Rectal smooth muscle tissue (tissue), 1 donor: ENCODE data around the gene CPLX4.

Experiments
- H3K27ac ChIP-seq: one replicate; pipeline ENCODE4 v1.7.0; 2013; ENCODE audit warnings: low read depth, low read length, inconsistent platforms
- H3K27me3 ChIP-seq: one replicate; pipeline ENCODE4 v1.7.0; 2013; ENCODE audit warnings: low read length; ENCODE audit not compliant: control insufficient read depth, insufficient read depth
- H3K36me3 ChIP-seq: one replicate; pipeline ENCODE4 v1.7.0; 2013; ENCODE audit warnings: low read length; ENCODE audit not compliant: control insufficient read depth, insufficient read depth
- H3K4me1 ChIP-seq: one replicate; pipeline ENCODE4 v1.7.0; 2013; ENCODE audit warnings: low read length; ENCODE audit not compliant: control insufficient read depth, insufficient read depth
- H3K4me3 ChIP-seq: one replicate; pipeline ENCODE4 v1.7.0; 2013; ENCODE audit warnings: low read length
- H3K9ac ChIP-seq: one replicate; pipeline ENCODE4 v1.7.0; 2013; ENCODE audit warnings: low read length

The CPLX4 gene

DNA sequence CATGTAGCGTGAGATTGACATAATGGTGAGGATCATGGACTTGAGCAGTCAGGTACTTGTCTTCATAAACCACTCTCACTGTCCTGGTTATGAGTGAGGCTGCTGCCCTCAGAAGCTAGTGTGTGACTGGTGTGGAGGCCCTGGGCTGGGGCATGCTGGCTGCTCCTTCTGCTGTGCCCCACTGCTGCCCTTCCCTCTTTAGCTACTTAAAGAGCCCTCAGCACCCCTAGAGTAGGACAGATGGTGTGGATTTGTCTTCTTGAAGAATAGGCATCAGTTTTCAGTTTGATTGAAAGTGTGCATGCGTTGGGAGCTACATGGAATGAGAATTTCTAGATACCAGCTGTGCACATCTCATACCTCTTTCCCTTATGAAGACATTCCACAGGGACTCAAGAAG lies 15.4 kb downstream of the CPLX4 start:
- peaks cover 4% of the 10 kb centered on the region for H3K27me3 ChIP-seq
- H3K9ac ChIP-seq = no peak overlapping the region

DNA sequence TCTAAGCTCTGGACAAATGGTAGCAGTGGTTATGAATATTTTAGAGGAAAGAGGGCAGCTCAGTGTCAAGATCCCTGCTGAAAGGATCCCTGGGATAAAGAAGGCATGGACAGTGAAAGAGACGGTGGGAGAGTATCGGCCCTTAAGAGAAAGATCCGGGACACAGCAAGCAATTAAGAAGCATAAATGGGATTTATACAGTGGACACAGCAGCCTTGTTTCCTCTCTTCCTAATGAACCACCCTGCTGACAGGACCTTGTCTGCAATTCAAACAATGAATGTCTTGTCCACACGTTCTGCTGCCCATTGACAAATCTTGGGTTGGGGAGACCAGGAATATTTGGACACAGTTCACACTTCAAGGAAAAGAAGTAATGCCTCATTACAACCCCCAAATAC lies 16.5 kb downstream of the CPLX4 start:
- no peak overlapping the region for H3K4me3 ChIP-seq
- peaks cover 4% of the 10 kb centered on the region for H3K27me3 ChIP-seq
- H3K27ac ChIP-seq = no peak overlapping the region
- H3K4me1 ChIP-seq = no peaks in the 10 kb centered on the region
- H3K36me3 ChIP-seq = no peaks in the 10 kb centered on the region
- H3K9ac ChIP-seq = no peak overlapping the region

More for the DNA sequence above, 15.4 kb downstream of the CPLX4 start:
- H3K4me1 ChIP-seq = no peaks in the 10 kb centered on the region
- H3K36me3 ChIP-seq = no peaks in the 10 kb centered on the region
- H3K4me3 ChIP-seq = no peak overlapping the region
- H3K27ac ChIP-seq = no peak overlapping the region

DNA sequence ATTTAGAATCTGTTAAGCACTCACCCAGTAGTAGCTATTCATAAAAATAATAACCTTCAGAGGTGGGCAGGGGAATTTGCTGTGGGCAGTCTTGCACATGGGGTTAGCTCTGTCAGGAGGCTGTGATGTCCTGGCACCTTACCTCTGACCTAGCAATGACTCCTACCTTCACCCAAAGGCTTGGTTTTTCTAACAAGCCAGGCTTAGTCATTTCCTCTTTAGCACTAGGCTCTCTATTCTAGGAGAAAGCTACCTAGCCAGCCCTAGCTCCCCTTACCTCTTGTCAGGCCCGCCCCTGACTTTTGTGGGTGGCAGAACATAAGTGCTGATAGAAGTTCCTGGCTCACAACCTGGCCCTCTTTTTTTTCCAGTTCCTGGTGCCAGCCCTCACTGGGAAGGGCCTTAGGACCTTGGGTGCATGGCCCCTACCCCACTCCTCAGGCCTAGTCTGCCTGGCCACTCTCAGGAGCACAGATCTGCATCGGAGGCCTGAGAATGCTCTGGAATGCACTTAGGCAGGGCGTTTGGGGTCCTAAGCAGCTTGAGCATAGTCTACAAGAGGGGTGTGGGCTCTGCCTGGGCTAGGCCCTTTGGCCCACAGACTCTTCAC lies 17.7 kb downstream of the CPLX4 start:
- no peaks in the 10 kb centered on the region for H3K36me3 ChIP-seq
- H3K27me3 ChIP-seq = peaks cover 4% of the 10 kb centered on the region
- H3K4me1 ChIP-seq = no peaks in the 10 kb centered on the region
- H3K4me3 ChIP-seq = no peak overlapping the region
- H3K9ac ChIP-seq = no peak overlapping the region
- H3K27ac ChIP-seq = no peak overlapping the region

DNA sequence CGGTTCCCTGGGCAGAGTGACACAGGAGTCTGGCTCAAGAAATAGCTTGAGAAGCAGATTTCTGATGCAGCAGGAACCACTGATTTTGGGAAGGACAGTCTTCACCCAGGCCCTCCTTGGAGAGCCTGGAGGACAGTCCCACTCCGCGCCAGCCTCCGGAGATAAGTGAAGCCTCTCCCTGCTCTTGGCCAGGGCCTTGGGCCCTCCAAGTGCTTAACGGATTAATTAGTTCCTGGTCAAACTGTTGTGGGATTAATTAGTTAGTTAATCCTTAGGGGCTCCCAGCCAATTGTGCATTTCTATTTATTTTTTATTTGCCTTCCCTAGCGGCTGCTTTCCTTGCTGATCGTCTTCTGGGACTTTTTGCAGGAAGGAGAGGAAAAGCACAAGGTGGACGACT lies 19.6 kb downstream of the CPLX4 start:
- Histone ChIP-seq H3K4me1 (no peaks in the 10 kb centered on the region), H3K27me3 (peaks cover 4% of the 10 kb centered on the region), H3K36me3 (no peaks in the 10 kb centered on the region), H3K4me3 (no peak overlapping the region), H3K27ac (no peak overlapping the region), H3K9ac (no peak overlapping the region)

DNA sequence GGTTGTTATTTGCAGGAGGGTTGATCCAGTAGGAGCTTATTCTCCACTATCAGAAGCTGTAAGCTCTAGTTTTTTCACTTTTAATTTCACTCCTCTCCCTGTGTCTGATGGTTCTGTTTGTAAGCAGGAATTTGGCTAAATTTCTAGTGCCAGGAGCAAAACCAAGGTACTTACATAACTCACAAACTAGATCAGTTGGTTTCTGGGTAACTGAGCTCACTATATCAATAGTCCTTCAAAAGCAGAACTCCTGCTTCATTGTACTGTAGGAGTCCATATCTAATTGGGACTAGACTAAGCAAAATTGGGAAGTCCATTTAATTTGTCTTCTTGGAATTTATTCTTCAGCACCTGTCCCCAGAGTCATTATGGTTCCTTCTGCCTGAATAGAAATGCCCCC lies 25.1 kb downstream of the CPLX4 start:
- Histone ChIP-seq H3K36me3 (no peaks in the 10 kb centered on the region), H3K27ac (no peak overlapping the region), H3K27me3 (no peaks in the 10 kb centered on the region), H3K4me1 (no peaks in the 10 kb centered on the region), H3K9ac (no peak overlapping the region), H3K4me3 (no peak overlapping the region)

DNA sequence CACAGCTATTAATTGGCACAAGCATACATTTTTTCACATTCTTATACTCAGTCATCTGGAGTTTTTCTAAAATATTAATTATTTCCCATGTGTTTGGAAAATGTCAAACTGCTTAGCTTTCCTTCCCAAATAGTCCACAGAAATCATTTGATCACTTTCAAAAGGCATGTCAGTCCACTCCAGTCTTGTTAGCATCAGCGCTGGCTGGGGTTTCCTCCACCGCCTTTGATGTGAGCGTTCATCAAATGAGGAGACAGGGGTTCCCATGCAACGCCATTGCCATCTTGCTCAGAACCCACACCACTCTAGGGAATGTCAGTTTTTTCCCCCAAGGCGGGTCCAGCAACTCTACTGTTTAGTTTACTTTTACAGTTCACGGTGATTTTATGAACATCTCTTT lies 32.1 kb downstream of the CPLX4 start:
- Histone ChIP-seq H3K27ac (no peak overlapping the region), H3K4me1 (no peaks in the 10 kb centered on the region), H3K4me3 (no peak overlapping the region), H3K36me3 (no peaks in the 10 kb centered on the region), H3K9ac (no peak overlapping the region), H3K27me3 (no peaks in the 10 kb centered on the region)

DNA sequence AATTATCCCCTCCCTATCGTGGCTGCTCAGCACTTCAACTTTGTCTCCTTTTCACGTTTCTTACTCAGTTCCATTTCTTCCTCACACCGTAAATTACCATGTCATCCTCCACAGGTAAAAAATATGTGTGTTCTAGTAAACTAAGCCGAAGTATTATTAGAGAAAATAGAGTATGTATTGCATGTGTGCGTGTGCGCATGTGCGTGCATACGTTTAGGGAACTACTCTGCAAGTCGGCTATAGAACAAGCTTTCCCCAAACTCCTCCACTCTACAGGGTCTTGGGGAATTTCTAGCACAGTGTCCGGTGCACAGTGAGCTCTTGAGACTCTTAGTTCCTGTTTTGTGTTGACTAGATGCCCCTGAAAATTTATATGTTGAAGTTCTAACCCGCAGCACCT lies 36.1 kb downstream of the CPLX4 start:
- H3K4me1 ChIP-seq = no peaks in the 10 kb centered on the region
- no peak overlapping the region for H3K27ac ChIP-seq
- H3K4me3 ChIP-seq = no peak overlapping the region
- H3K9ac ChIP-seq = no peak overlapping the region
- H3K27me3 ChIP-seq = no peaks in the 10 kb centered on the region
- no peaks in the 10 kb centered on the region for H3K36me3 ChIP-seq

DNA sequence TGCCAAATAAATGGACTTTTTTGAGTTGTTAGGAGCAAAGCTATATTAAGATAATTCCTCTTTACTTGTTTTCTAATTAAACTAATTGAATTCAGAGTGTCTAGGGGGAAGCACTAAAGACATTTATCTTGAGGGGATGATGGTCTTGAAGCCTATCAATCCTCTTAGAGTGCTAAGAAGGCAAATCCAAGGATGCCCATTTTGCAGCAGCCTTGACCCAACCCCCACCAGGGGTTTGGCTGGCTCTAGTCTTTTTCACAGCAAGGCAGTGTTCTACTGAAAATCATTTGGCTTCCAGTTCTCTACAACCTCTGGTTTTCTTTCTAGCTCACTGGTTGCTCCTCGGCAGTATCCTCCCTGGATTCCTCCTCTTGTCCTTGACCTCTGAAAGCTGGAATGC lies 38.7 kb downstream of the CPLX4 start:
- Histone ChIP-seq H3K36me3 (no peaks in the 10 kb centered on the region), H3K9ac (no peak overlapping the region), H3K4me3 (no peak overlapping the region), H3K4me1 (no peaks in the 10 kb centered on the region), H3K27me3 (peaks cover 4% of the 10 kb centered on the region), H3K27ac (no peak overlapping the region)

DNA sequence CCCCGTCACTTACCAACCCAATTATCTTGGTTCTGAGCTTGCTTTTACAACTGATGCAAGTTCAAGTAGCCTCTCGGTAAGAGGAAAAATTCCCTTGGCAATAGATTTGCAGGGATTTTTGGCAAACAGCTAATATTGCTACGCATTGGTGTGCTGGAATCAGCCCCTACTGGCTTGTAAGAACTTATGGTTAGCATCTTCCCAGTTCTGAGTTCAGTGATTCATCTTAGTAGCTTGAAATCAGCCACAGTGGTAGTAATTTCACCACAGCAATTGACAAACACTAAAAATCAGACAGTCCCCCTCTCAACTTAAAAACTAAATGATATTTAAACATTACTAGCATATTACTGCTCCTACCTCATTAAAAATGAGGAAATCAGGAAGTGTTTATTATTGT lies 39.3 kb downstream of the CPLX4 start:
- H3K4me3 ChIP-seq = no peak overlapping the region
- H3K27ac ChIP-seq = no peak overlapping the region
- no peak overlapping the region for H3K9ac ChIP-seq
- H3K27me3 ChIP-seq = peaks cover 9% of the 10 kb centered on the region
- H3K36me3 ChIP-seq = no peaks in the 10 kb centered on the region
- no peaks in the 10 kb centered on the region for H3K4me1 ChIP-seq

DNA sequence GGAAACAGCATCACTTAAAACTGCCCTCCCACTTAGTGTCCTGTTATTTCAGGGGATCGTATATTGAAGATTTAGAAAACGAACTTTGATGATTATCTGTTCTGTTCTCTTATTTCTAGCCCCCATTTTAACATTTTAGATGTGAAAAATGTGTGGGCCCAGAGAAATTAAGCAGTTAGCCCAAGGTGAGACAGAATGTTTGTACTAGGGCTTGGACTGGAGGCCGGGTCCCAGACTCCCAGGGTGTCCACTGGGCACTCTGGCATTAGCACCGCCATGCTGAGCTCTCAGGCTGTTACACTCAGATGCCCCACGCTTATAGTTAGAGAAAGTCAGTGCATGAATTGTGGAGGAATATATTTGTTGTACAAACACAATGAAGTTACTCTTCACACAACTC lies 39.7 kb downstream of the CPLX4 start:
- peaks cover 13% of the 10 kb centered on the region for H3K27me3 ChIP-seq

DNA sequence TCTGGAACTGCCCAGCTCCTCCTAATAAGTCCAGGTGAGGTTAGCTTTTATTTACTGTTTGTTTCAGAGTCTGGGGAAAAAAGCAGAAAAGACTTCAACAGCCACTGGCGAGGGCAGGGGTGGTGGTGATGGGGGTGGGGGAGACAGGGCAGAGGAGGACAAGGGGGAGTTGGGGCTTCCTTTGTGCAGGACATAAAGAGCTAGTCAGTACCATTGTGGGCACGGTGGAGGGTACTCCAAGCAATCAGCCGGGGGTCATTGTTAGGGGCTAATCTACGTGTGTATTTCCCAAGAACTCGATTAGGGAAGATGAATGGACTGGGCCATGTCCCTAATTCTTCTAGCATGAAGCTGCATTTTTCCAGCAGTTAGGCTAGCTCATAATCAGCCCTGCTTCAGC lies 42.4 kb downstream of the CPLX4 start:
- Histone ChIP-seq H3K36me3 (no peaks in the 10 kb centered on the region), H3K4me1 (no peaks in the 10 kb centered on the region), H3K9ac (no peak overlapping the region), H3K27me3 (peaks cover 33% of the 10 kb centered on the region), H3K4me3 (no peak overlapping the region), H3K27ac (no peak overlapping the region)

More for the DNA sequence above, 39.7 kb downstream of the CPLX4 start:
- no peak overlapping the region for H3K4me3 ChIP-seq
- H3K9ac ChIP-seq = no peak overlapping the region
- H3K27ac ChIP-seq = no peak overlapping the region
- no peaks in the 10 kb centered on the region for H3K36me3 ChIP-seq
- no peaks in the 10 kb centered on the region for H3K4me1 ChIP-seq

DNA sequence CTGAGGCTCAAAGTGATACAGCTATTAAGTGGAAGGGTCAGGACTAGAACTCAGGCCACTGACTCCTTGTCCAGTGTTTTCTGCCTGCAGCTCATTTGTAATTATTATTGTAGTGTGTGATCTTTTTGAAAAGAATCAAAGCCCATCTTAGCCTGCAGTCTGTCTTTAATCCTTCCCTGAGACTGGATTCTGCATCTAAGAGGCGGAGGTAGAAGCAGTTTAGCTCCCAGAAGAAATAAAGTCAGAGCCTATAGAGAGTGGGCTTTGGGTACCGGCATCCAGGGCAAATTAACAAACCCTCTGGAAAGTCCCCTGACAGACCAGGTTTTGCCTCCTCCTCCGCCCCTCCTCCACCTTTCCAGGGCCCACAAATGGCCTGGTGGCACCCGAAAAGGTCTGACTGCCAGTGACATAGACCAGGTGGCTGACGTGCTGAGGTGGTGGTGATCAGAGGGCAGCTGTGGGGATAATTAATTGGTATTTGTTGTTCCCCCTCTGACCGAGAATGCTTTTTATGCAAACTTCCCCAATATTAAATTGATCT lies 43.0 kb downstream of the CPLX4 start:
- Histone ChIP-seq H3K9ac (no peak overlapping the region), H3K36me3 (no peaks in the 10 kb centered on the region), H3K4me3 (no peak overlapping the region), H3K4me1 (no peaks in the 10 kb centered on the region), H3K27ac (no peak overlapping the region), H3K27me3 (peaks cover 38% of the 10 kb centered on the region)

DNA sequence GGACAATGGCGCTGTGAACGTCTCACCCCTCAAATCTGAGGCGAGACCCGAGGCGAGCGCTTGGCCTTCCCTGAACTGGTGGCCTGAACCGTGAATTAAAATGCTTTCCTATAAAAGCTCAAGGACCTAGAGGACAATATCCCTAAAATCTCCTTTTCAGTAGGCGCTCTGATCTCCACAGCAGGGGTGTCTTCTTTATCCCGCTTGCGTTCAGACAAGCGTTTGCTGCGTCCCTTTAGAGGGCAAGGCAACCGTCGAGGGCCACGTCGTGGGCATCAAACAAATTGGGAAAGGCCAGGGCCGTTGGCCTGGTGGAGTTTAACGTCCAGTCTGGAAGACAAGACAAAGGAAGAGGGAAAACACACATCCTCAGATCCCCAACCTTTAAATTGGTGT lies 43.9 kb downstream of the CPLX4 start:
- Histone ChIP-seq H3K36me3 (no peaks in the 10 kb centered on the region), H3K9ac (no peak overlapping the region), H3K4me3 (no peak overlapping the region), H3K27ac (no peak overlapping the region), H3K27me3 (peaks cover 45% of the 10 kb centered on the region), H3K4me1 (no peaks in the 10 kb centered on the region)
